Measurements from ENCODE around the gene KSR1. TPM values are rescaled to one million over a fixed set of nuclear protein-coding genes. Genes with fewer than 3 reads are reported as not detected.
"Not testable (repeated sequence)": the region's sequence is repeated elsewhere in the genome, so short reads cannot be mapped to it uniquely, and the experiment has no call there.

KSR1 gene
- total RNA-seq, 1 donor from 2014 or later, result 90.2 TPM

- Histone ChIP-seq H3K4me1 (ENCODE audit: insufficient read depth, low read length) (no peaks in the 10 kb centered on the region), H3K9ac (ENCODE audit: low read length) (no peak overlapping the region), H3K4me2 (ENCODE audit: low read length) (no peak overlapping the region), H2AFZ (ENCODE audit: low read depth, low read length) (no peak overlapping the region), H4K20me1 (ENCODE audit: insufficient read depth, low read length) (no peaks in the 10 kb centered on the region), H3K79me2 (ENCODE audit: insufficient read depth, low read length) (no peaks in the 10 kb centered on the region), H3K9me3 (ENCODE audit: insufficient read depth, low read depth, low read length) (no peaks in the 10 kb centered on the region), H3K27me3 (ENCODE audit: insufficient read depth, low read length) (no peaks in the 10 kb centered on the region), H3K4me3 (ENCODE audit: insufficient read depth, low read depth, low read length) (no peak overlapping the region), H3K36me3 (ENCODE audit: insufficient read depth, low read length) (no peaks in the 10 kb centered on the region), H3K27ac (ENCODE audit: low read depth, low read length) (no peak overlapping the region)
- Mint-ChIP-seq H3K9me3 (ENCODE audit: unreplicated experiment) (no peaks in the 10 kb centered on the region), H3K27me3 (ENCODE audit: low read depth, unreplicated experiment) (peaks cover 31% of the 10 kb centered on the region), H3K36me3 (ENCODE audit: low read depth, unreplicated experiment) (peaks cover 2% of the 10 kb centered on the region), H3K27ac (ENCODE audit: unreplicated experiment) (no peak overlapping the region), H3K4me1 (ENCODE audit: low read depth, unreplicated experiment) (no peaks in the 10 kb centered on the region), H3K4me3 (ENCODE audit: unreplicated experiment) (no peak overlapping the region)
- FAIRE-seq, result no peak
- DNase-seq (ENCODE audit: low read depth), result no peak
- TF ChIP-seq EZH2 (IDR thresholded peaks at IDR 0.05; ENCODE audit: insufficient read depth, low read length) (no peak), CTCF (IDR thresholded peaks at IDR 0.05; ENCODE audit: insufficient read depth, low read depth, low read length) (no peak)
These were observed 214.7 kb downstream of the KSR1 start for GRCh38 chr17:27670791-27671590.

GRCh38 chr17:27671591-27671910 is 215.3 kb downstream of the KSR1 start:
- peaks cover 33% of the 10 kb centered on the region for H3K27me3 Mint-ChIP-seq (ENCODE audit: low read depth, unreplicated experiment)
- FAIRE-seq, result no peak
- Histone ChIP-seq H4K20me1 (ENCODE audit: insufficient read depth, low read length) (no peaks in the 10 kb centered on the region), H3K79me2 (ENCODE audit: insufficient read depth, low read length) (no peaks in the 10 kb centered on the region), H3K9ac (ENCODE audit: low read length) (no peak overlapping the region), H3K27me3 (ENCODE audit: insufficient read depth, low read length) (no peaks in the 10 kb centered on the region), H3K4me3 (ENCODE audit: insufficient read depth, low read depth, low read length) (no peak overlapping the region), H3K9me3 (ENCODE audit: insufficient read depth, low read depth, low read length) (no peaks in the 10 kb centered on the region), H3K27ac (ENCODE audit: low read depth, low read length) (no peak overlapping the region), H3K36me3 (ENCODE audit: insufficient read depth, low read length) (no peaks in the 10 kb centered on the region), H2AFZ (ENCODE audit: low read depth, low read length) (no peak overlapping the region), H3K4me1 (ENCODE audit: insufficient read depth, low read length) (no peaks in the 10 kb centered on the region), H3K4me2 (ENCODE audit: low read length) (no peak overlapping the region)
- no peak for TF ChIP-seq EZH2 (IDR thresholded peaks at IDR 0.05; ENCODE audit: insufficient read depth, low read length)
- no peak for TF ChIP-seq CTCF (IDR thresholded peaks at IDR 0.05; ENCODE audit: insufficient read depth, low read depth, low read length)
- no peak overlapping the region for H3K27ac Mint-ChIP-seq (ENCODE audit: unreplicated experiment)
- H3K4me3 Mint-ChIP-seq (ENCODE audit: unreplicated experiment), result no peak overlapping the region
- no peak for DNase-seq (ENCODE audit: low read depth)
- peaks cover 2% of the 10 kb centered on the region for H3K36me3 Mint-ChIP-seq (ENCODE audit: low read depth, unreplicated experiment)
- H3K9me3 Mint-ChIP-seq (ENCODE audit: unreplicated experiment), result no peaks in the 10 kb centered on the region
- no peaks in the 10 kb centered on the region for H3K4me1 Mint-ChIP-seq (ENCODE audit: low read depth, unreplicated experiment)

- peaks cover 36% of the 10 kb centered on the region for H3K27me3 Mint-ChIP-seq (ENCODE audit: low read depth, unreplicated experiment)
- not testable (repeated sequence) for H3K4me3 ChIP-seq (ENCODE audit: insufficient read depth, low read depth, low read length); FAIRE-seq; H3K4me1 ChIP-seq (ENCODE audit: insufficient read depth, low read length); H3K27ac ChIP-seq (ENCODE audit: low read depth, low read length); H3K4me3 Mint-ChIP-seq (ENCODE audit: unreplicated experiment); H3K4me1 Mint-ChIP-seq (ENCODE audit: low read depth, unreplicated experiment); H3K27ac Mint-ChIP-seq (ENCODE audit: unreplicated experiment); H3K36me3 ChIP-seq (ENCODE audit: insufficient read depth, low read length); H3K36me3 Mint-ChIP-seq (ENCODE audit: low read depth, unreplicated experiment); H3K9me3 ChIP-seq (ENCODE audit: insufficient read depth, low read depth, low read length); H3K9me3 Mint-ChIP-seq (ENCODE audit: unreplicated experiment); H2AFZ ChIP-seq (ENCODE audit: low read depth, low read length); H3K79me2 ChIP-seq (ENCODE audit: insufficient read depth, low read length); H4K20me1 ChIP-seq (ENCODE audit: insufficient read depth, low read length); H3K4me2 ChIP-seq (ENCODE audit: low read length); H3K27me3 ChIP-seq (ENCODE audit: insufficient read depth, low read length); DNase-seq (ENCODE audit: low read depth); H3K9ac ChIP-seq (ENCODE audit: low read length)
These were observed 215.8 kb downstream of the KSR1 start for GRCh38 chr17:27671977-27672480.
